Esophagus (tissue), 2 donors: ENCODE data around the gene LZIC. TPM values are rescaled to one million over a fixed set of nuclear protein-coding genes. Genes with fewer than 3 reads are reported as not detected.

Experiments
- polyA plus RNA-seq, 2 donors: library from polyadenylated mRNA; stranded (reverse); fragments of 200-250 nt; gene quantifications; one replicate each; pipeline ENCODE4 v1.2.3, GENCODE V29; 2013
- donor health status: healthy with polysubstance abuse.
- donor health status: Bipolar disorder and iron deficiency.

The LZIC gene
- polyA plus RNA-seq, 2 donors, result 9.7 to 15.8 TPM

Other genes starting within 250 kb of the LZIC start
- gene CLSTN1, start 119.4 kb downstream of the LZIC start, polyA plus RNA-seq, result 10 to 100 TPM; 45.8 to 55.4 TPM
- gene CTNNBIP1, start 33.1 kb downstream of the LZIC start, polyA plus RNA-seq, result 100 to 1,000 TPM; 173 to 242 TPM
- gene NMNAT1, start 84 bp upstream of the LZIC start, polyA plus RNA-seq, result 1 to 10 TPM; 3.6 to 4.2 TPM
- gene RBP7, start 53.8 kb upstream of the LZIC start, polyA plus RNA-seq, result 10 to 100 TPM; 47.6 to 66.9 TPM
- gene UBE4B, start 89.6 kb upstream of the LZIC start, polyA plus RNA-seq, result 10 to 100 TPM; 15.6 to 23.2 TPM